ENCODE data around the gene ANHX. TPM values are rescaled to one million over a fixed set of nuclear protein-coding genes. Genes with fewer than 3 reads are reported as not detected.

Gene ANHX
- total RNA-seq, 3 donors from 2014 or later (not counting 1 experiment from before 2014, with no cell fraction given), result not detected

- WGBS (ENCODE audit: insufficient coverage), result 86% methylated on average over 18 of the region's 18 CpGs
- Mint-ChIP-seq H3K9me3 (peaks cover 11 to 13% of the 10 kb centered on the region in 2 donors), H3K4me1 (no peaks in the 10 kb centered on the region), H3K27ac (no peak overlapping the region), H3K4me3 (no peak overlapping the region), H3K27me3 (ENCODE audit: low read depth in 2 of 2) (no peaks in the 10 kb centered on the region), H3K36me3 (peaks cover 12% of the 10 kb centered on the region)
- no peak for ATAC-seq
- H3K36me3 ChIP-seq (ENCODE audit: control insufficient read depth, insufficient read depth, low read length), result no peaks in the 10 kb centered on the region
- TF ChIP-seq CTCF (IDR thresholded peaks at IDR 0.05), result no peak
- H3K27me3 ChIP-seq (ENCODE audit: control insufficient read depth, insufficient read depth, low read length), result no peaks in the 10 kb centered on the region
- H3K27ac ChIP-seq (ENCODE audit: low read length), result no peak overlapping the region
- no peak overlapping the region for H3K4me3 ChIP-seq (ENCODE audit: low read length)
- DNase-seq, result no peak
- intact Hi-C loops (cut with micrococcal nuclease), result no loop called here
- no peaks in the 10 kb centered on the region for H3K4me1 ChIP-seq (ENCODE audit: control insufficient read depth, insufficient read depth, low read length)
- H3K9me3 ChIP-seq (ENCODE audit: control insufficient read depth, insufficient read depth, low read length), result peaks cover 53% of the 10 kb centered on the region
Measured at GRCh38 chr12:133233993-133234564, 1.6 kb downstream of the ANHX start.

GRCh38 chr12:133233006-133233405 lies 2.7 kb downstream of the ANHX start:
- peaks cover 20% of the 10 kb centered on the region for H3K36me3 Mint-ChIP-seq
- Histone ChIP-seq H3K27me3 (ENCODE audit: control insufficient read depth, insufficient read depth, low read length) (no peaks in the 10 kb centered on the region), H3K9me3 (ENCODE audit: control insufficient read depth, insufficient read depth, low read length) (peaks cover 62% of the 10 kb centered on the region), H3K27ac (ENCODE audit: low read length) (no peak overlapping the region), H3K4me1 (ENCODE audit: control insufficient read depth, insufficient read depth, low read length) (no peaks in the 10 kb centered on the region), H3K36me3 (ENCODE audit: control insufficient read depth, insufficient read depth, low read length) (no peaks in the 10 kb centered on the region), H3K4me3 (ENCODE audit: low read length) (no peak overlapping the region)
- 87% methylated on average over 6 of the region's 6 CpGs for WGBS (ENCODE audit: insufficient coverage)
- intact Hi-C loops (cut with micrococcal nuclease), result no loop called here
- no peak for TF ChIP-seq CTCF (IDR thresholded peaks at IDR 0.05)
- H3K9me3 Mint-ChIP-seq, result peaks cover 17 to 20% of the 10 kb centered on the region in 2 donors
- H3K27me3 Mint-ChIP-seq (ENCODE audit: low read depth in 2 of 2), result no peaks in the 10 kb centered on the region
- no peaks in the 10 kb centered on the region for H3K4me1 Mint-ChIP-seq
- no peak overlapping the region for H3K27ac Mint-ChIP-seq
- H3K4me3 Mint-ChIP-seq, result no peak overlapping the region
- DNase-seq (no peak), ATAC-seq (no peak)

- no peaks in the 10 kb centered on the region for H3K27me3 Mint-ChIP-seq (ENCODE audit: low read depth in 2 of 2)
- 81% methylated on average over 3 of the region's 3 CpGs for WGBS (ENCODE audit: insufficient coverage)
- intact Hi-C loops (cut with micrococcal nuclease), result no loop called here
- no peak for TF ChIP-seq CTCF (IDR thresholded peaks at IDR 0.05)
- no peak for ATAC-seq
- Histone ChIP-seq H3K27ac (ENCODE audit: low read length) (no peak overlapping the region), H3K27me3 (ENCODE audit: control insufficient read depth, insufficient read depth, low read length) (no peaks in the 10 kb centered on the region), H3K36me3 (ENCODE audit: control insufficient read depth, insufficient read depth, low read length) (no peaks in the 10 kb centered on the region), H3K4me1 (ENCODE audit: control insufficient read depth, insufficient read depth, low read length) (no peaks in the 10 kb centered on the region), H3K4me3 (ENCODE audit: low read length) (no peak overlapping the region), H3K9me3 (ENCODE audit: control insufficient read depth, insufficient read depth, low read length) (peaks cover 71% of the 10 kb centered on the region)
- H3K4me3 Mint-ChIP-seq, result no peak overlapping the region
- no peak for DNase-seq
- peaks cover 17 to 20% of the 10 kb centered on the region in 2 donors for H3K9me3 Mint-ChIP-seq
- no peaks in the 10 kb centered on the region for H3K4me1 Mint-ChIP-seq
- no peak overlapping the region for H3K27ac Mint-ChIP-seq
- peaks cover 20% of the 10 kb centered on the region for H3K36me3 Mint-ChIP-seq
Measured at GRCh38 chr12:133231001-133231400, 4.7 kb downstream of the ANHX start.

- WGBS (ENCODE audit: insufficient coverage), result 70% methylated on average over 7 of the region's 7 CpGs
- Mint-ChIP-seq H3K36me3 (peaks cover 20% of the 10 kb centered on the region), H3K9me3 (peaks cover 13 to 15% of the 10 kb centered on the region in 2 donors), H3K4me1 (no peaks in the 10 kb centered on the region), H3K4me3 (no peak overlapping the region), H3K27ac (no peak overlapping the region), H3K27me3 (ENCODE audit: low read depth in 2 of 2) (no peaks in the 10 kb centered on the region)
- no peaks in the 10 kb centered on the region for H3K4me1 ChIP-seq (ENCODE audit: control insufficient read depth, insufficient read depth, low read length)
- no peaks in the 10 kb centered on the region for H3K27me3 ChIP-seq (ENCODE audit: control insufficient read depth, insufficient read depth, low read length)
- TF ChIP-seq CTCF (IDR thresholded peaks at IDR 0.05), result no peak
- H3K4me3 ChIP-seq (ENCODE audit: low read length), result no peak overlapping the region
- H3K9me3 ChIP-seq (ENCODE audit: control insufficient read depth, insufficient read depth, low read length), result peaks cover 76% of the 10 kb centered on the region
- H3K27ac ChIP-seq (ENCODE audit: low read length), result no peak overlapping the region
- H3K36me3 ChIP-seq (ENCODE audit: control insufficient read depth, insufficient read depth, low read length), result no peaks in the 10 kb centered on the region
- intact Hi-C loops (cut with micrococcal nuclease), result no loop called here
- ATAC-seq (no peak), DNase-seq (no peak)
Measured at GRCh38 chr12:133227281-133227852, 8.3 kb downstream of the ANHX start.
